ENCODE results near the gene ARHGAP18. TPM values are rescaled to one million over a fixed set of nuclear protein-coding genes. Genes with fewer than 3 reads are reported as not detected.

The ARHGAP18 gene
- total RNA-seq, 1 donor from 2014 or later: 5.6 TPM

- Histone ChIP-seq H3K4me3 (no peak overlapping the region), H3K36me3 (no peaks in the 10 kb centered on the region), H3K27me3 (ENCODE audit: low read depth) (no peaks in the 10 kb centered on the region), H3K4me1 (peaks cover 46% of the 10 kb centered on the region), H3K27ac (replicated peaks) (peak overlapping the region; percentile 67), H3K9me3 (replicated peaks) (no peaks in the 10 kb centered on the region)
- intact Hi-C loops (cut with micrococcal nuclease): no loop called here
- TF ChIP-seq CTCF (IDR thresholded peaks at IDR 0.05; ENCODE audit: borderline replicate concordance): no peak
- DNase-seq: no peak
Observed at GRCh38 chr6:129644567-129645015, 65.4 kb downstream of the ARHGAP18 start.

- Histone ChIP-seq H3K4me3 (no peak overlapping the region), H3K36me3 (no peaks in the 10 kb centered on the region), H3K4me1 (peaks cover 43% of the 10 kb centered on the region), H3K9me3 (replicated peaks) (no peaks in the 10 kb centered on the region), H3K27me3 (ENCODE audit: low read depth) (no peaks in the 10 kb centered on the region), H3K27ac (replicated peaks) (peak overlapping the region; percentile 67)
- DNase-seq: no peak
- intact Hi-C loops (cut with micrococcal nuclease): no loop called here
- TF ChIP-seq CTCF (IDR thresholded peaks at IDR 0.05; ENCODE audit: borderline replicate concordance): no peak
Observed at GRCh38 chr6:129643968-129644367, 66.0 kb downstream of the ARHGAP18 start.

GRCh38 chr6:129643176-129643575 lies 66.8 kb downstream of the ARHGAP18 start:
- H3K9me3 ChIP-seq (replicated peaks): no peaks in the 10 kb centered on the region
- peaks cover 50% of the 10 kb centered on the region for H3K4me1 ChIP-seq
- intact Hi-C loops (cut with micrococcal nuclease): no loop called here
- H3K27me3 ChIP-seq (ENCODE audit: low read depth): no peaks in the 10 kb centered on the region
- H3K4me3 ChIP-seq: no peak overlapping the region
- no peak for DNase-seq
- H3K27ac ChIP-seq (replicated peaks): peak overlapping the region; percentile 67
- no peaks in the 10 kb centered on the region for H3K36me3 ChIP-seq
- no peak for TF ChIP-seq CTCF (IDR thresholded peaks at IDR 0.05; ENCODE audit: borderline replicate concordance)

- Histone ChIP-seq H3K4me3 (no peak overlapping the region), H3K27ac (replicated peaks) (no peak overlapping the region)
Observed at GRCh38 chr6:129642322-129642721, 67.7 kb downstream of the ARHGAP18 start.

GRCh38 chr6:129641344-129641743 lies 68.6 kb downstream of the ARHGAP18 start:
- no peak overlapping the region for H3K4me3 ChIP-seq
- no peaks in the 10 kb centered on the region for H3K36me3 ChIP-seq
- H3K27me3 ChIP-seq (ENCODE audit: low read depth): no peaks in the 10 kb centered on the region
- H3K27ac ChIP-seq (replicated peaks): no peak overlapping the region
- no peak for TF ChIP-seq CTCF (IDR thresholded peaks at IDR 0.05; ENCODE audit: borderline replicate concordance)
- DNase-seq: no peak
- no peaks in the 10 kb centered on the region for H3K9me3 ChIP-seq (replicated peaks)
- peaks cover 49% of the 10 kb centered on the region for H3K4me1 ChIP-seq
- intact Hi-C loops (cut with micrococcal nuclease): no loop called here

More at GRCh38 chr6:129642322-129642721, 67.7 kb downstream of the ARHGAP18 start:
- Histone ChIP-seq H3K4me1 (peaks cover 58% of the 10 kb centered on the region), H3K27me3 (ENCODE audit: low read depth) (no peaks in the 10 kb centered on the region), H3K36me3 (no peaks in the 10 kb centered on the region), H3K9me3 (replicated peaks) (no peaks in the 10 kb centered on the region)
- DNase-seq: no peak
- no peak for TF ChIP-seq CTCF (IDR thresholded peaks at IDR 0.05; ENCODE audit: borderline replicate concordance)
- intact Hi-C loops (cut with micrococcal nuclease): no loop called here
